HepG2 (cell line): ENCODE results near the gene ATIC. TPM values are rescaled to one million over a fixed set of nuclear protein-coding genes. Genes with fewer than 3 reads are reported as not detected.
A peak's percentile ranks its signal among the peaks of the same experiment; 100 is the strongest.

Experiments
- ATAC-seq: fragments of 200-7000 bp; cut with Tn5 transposase; 3 replicates; pipeline ENCODE4 v1.9.1; 2020; ENCODE audit warnings: mild to moderate bottlenecking, moderate library complexity
- BruUV-seq: library from RNA; stranded (reverse); fragments of 400-500 nt; replicated peaks from 2 replicates; lab custom pipeline; 2021; lab: Mats Ljungman, UMichigan
- CTCF ChIA-PET: fragments of 300-600 bp; formaldehyde crosslinking; extraction: SDS; loops from one replicate; lab custom pipeline; 2021; ENCODE audit warnings: low total read pairs, inconsistent platforms, low intra/inter-chr PET ratio; lab: Yijun Ruan, JAX
- POLR2A ChIA-PET: fragments of 350-600 bp; sonication (Branson Sonifier 250); formaldehyde crosslinking; loops from one replicate; lab custom pipeline; 2020; ENCODE audit warnings: antibody characterized with exemption, inconsistent platforms; lab: Yijun Ruan, JAX
- DNase-seq: peaks from one replicate; pipeline ENCODE4 v3.0.0-alpha.2; 2015; ENCODE audit warnings: low spot score
- FAIRE-seq: peaks from 3 replicates; lab custom pipeline; 2011; peaks lifted over from hg19 to GRCh38; lab: Jason Lieb, UNC
- H2AFZ ChIP-seq: one replicate; pipeline ENCODE4 v1.6.1; 2011; ENCODE audit warnings: low read length, inconsistent platforms
- H3K27ac ChIP-seq: fragments of 300-600 bp; 3 replicates; pipeline ENCODE4 v1.8.0; 2011; ENCODE audit warnings: mixed run types, mild to moderate bottlenecking, mixed read lengths, low read length, inconsistent platforms; ENCODE audit not compliant: insufficient read depth; ENCODE audit errors: extremely low read length
- H3K27me3 ChIP-seq, 2 experiments: fragments of 200-600 bp in 1 of 2; 2 replicates in 1 of 2; 3 replicates in 1 of 2; pipeline versions ENCODE4 v1.6.0 to v1.8.0; 2011; ENCODE audit warnings: low read length in 2 of 2, mild to moderate bottlenecking in 2 of 2, moderate library complexity in 2 of 2, inconsistent platforms in 1 of 2; ENCODE audit not compliant: insufficient read depth in 2 of 2, control insufficient read depth in 1 of 2
- H3K36me3 ChIP-seq, 2 experiments: fragments of 200-600 bp in 1 of 2; replicated peaks in 1 of 2; 2 replicates in 1 of 2; 3 replicates in 1 of 2; pipeline versions ENCODE4 v1.5.1 to v1.8.0; 2011; ENCODE audit warnings: low read length in 2 of 2, inconsistent platforms in 1 of 2; ENCODE audit not compliant: insufficient read depth in 2 of 2, control insufficient read depth in 1 of 2
- H3K4me1 ChIP-seq: 2 replicates; pipeline ENCODE4 v1.5.1; 2012; ENCODE audit warnings: low read length, inconsistent platforms; ENCODE audit not compliant: insufficient read depth
- H3K4me2 ChIP-seq: 2 replicates; pipeline ENCODE4 v1.6.0; 2011; ENCODE audit warnings: low read depth, low read length, inconsistent platforms
- H3K4me3 ChIP-seq, 3 experiments: fragments of 200-600 bp in 1 of 3; sonication (generic), shearing (Covaris generic) in 1 of 3; replicated peaks in 1 of 3; 2 replicates each; pipeline ENCODE4 v1.5.1; 2011 to 2016; ENCODE audit warnings: low read length in 3 of 3, inconsistent platforms in 2 of 3, low read depth in 2 of 3, mild to moderate bottlenecking in 2 of 3, control low read depth in 1 of 3, mixed read lengths in 1 of 3; ENCODE audit not compliant: insufficient read depth in 1 of 3
- H3K79me2 ChIP-seq: one replicate; pipeline ENCODE4 v1.6.1; 2011; ENCODE audit warnings: low read length, inconsistent platforms; ENCODE audit not compliant: insufficient read depth
- H3K9ac ChIP-seq: 2 replicates; pipeline ENCODE4 v1.6.0; 2011; ENCODE audit warnings: mild to moderate bottlenecking, low read depth, low read length, inconsistent platforms; ENCODE audit not compliant: insufficient read depth
- H3K9me3 ChIP-seq: 2 replicates; pipeline ENCODE4 v1.5.1; 2012; ENCODE audit warnings: mild to moderate bottlenecking, low read length
- H4K20me1 ChIP-seq: 2 replicates; pipeline ENCODE4 v1.6.0; 2011; ENCODE audit warnings: inconsistent platforms, mild to moderate bottlenecking, low read length, moderate library complexity; ENCODE audit not compliant: insufficient read depth
- ARNT ChIP-seq: fragments of 450-650 bp; IDR thresholded peaks from 2 replicates; pipeline ENCODE4 v1.6.1; 2017
- NFKBIZ ChIP-seq: IDR thresholded peaks from 2 replicates; pipeline ENCODE4 v1.6.1; 2018; ENCODE audit warnings: missing genetic modification reagents, missing compliant biosample characterization
- RBM22 ChIP-seq: fragments of 200-400 bp; formaldehyde crosslinking; optimal IDR thresholded peaks from 2 replicates; pipeline ENCODE3; 2017; ENCODE audit warnings: mild to moderate bottlenecking, low read length, moderate library complexity
- TOE1 ChIP-seq: sonication (generic); formaldehyde crosslinking; IDR thresholded peaks from 2 replicates; pipeline ENCODE4 v1.4.0; 2020; ENCODE audit warnings: mild to moderate bottlenecking, missing genetic modification reagents
- ZHX1 ChIP-seq: sonication (generic); formaldehyde crosslinking; IDR thresholded peaks from 2 replicates; pipeline ENCODE4 v1.8.1; 2022; ENCODE audit warnings: low read depth, mild to moderate bottlenecking, missing genetic modification reagents
- ZNF260 ChIP-seq: sonication (generic); formaldehyde crosslinking; IDR thresholded peaks from 2 replicates; pipeline ENCODE4 v1.4.0; 2020; ENCODE audit warnings: missing genetic modification reagents, low read depth, mild to moderate bottlenecking, borderline replicate concordance
- ZNF263 ChIP-seq: sonication (generic); formaldehyde crosslinking; IDR thresholded peaks from 2 replicates; pipeline ENCODE4 v1.4.0; 2020; ENCODE audit warnings: missing genetic modification reagents
- ZNF383 ChIP-seq: sonication (generic); formaldehyde crosslinking; IDR thresholded peaks from 2 replicates; pipeline ENCODE4 v1.4.0; 2020; ENCODE audit warnings: missing genetic modification reagents, mild to moderate bottlenecking, borderline replicate concordance
- ZNF44 ChIP-seq: sonication (generic); formaldehyde crosslinking; IDR thresholded peaks from 2 replicates; pipeline ENCODE4 v1.5.1; 2020; ENCODE audit warnings: mild to moderate bottlenecking, missing genetic modification reagents
- ZNF446 ChIP-seq: sonication (generic); formaldehyde crosslinking; IDR thresholded peaks from 2 replicates; pipeline ENCODE4 v1.5.0; 2020; ENCODE audit warnings: mild to moderate bottlenecking, missing genetic modification reagents
- ZNF878 ChIP-seq: sonication (generic); formaldehyde crosslinking; IDR thresholded peaks from 2 replicates; pipeline ENCODE4 v1.8.1; 2023; ENCODE audit warnings: mild to moderate bottlenecking, missing genetic modification reagents, moderate library complexity
- WGBS: methylation state at CpG from one replicate; pipeline ENCODE4 v1.1.6; 2017; ENCODE audit warnings: low lambda C conversion rate; 5-methylcytosine and 5-hydroxymethylcytosine counted together
- in situ Hi-C: cut with HindIII; loops from 2 replicates; pipeline ENCODE4 v1.10.0; 2017; ENCODE audit warnings: low pct_unique_long_range_greater_than_20kb; ENCODE audit not compliant: extremely low pct_ligation_motif_present
- intact Hi-C: fragments of 100-400 bp; cut with micrococcal nuclease; formaldehyde crosslinking; loops from one replicate; pipeline ENCODE4 v1.10.0; 2022; ENCODE audit not compliant: unreplicated experiment
- polyA plus RNA-seq, 8 experiments: library from polyadenylated mRNA; depleted of rRNA in 3 of 8; stranded (reverse) in 7 of 8; unstranded in 1 of 8; fragments of >200 nt; fragmentation: Illumina TruSeq in 4 of 8; extraction: Trizol in 4 of 8; gene quantifications; 2 replicates each; pipeline versions ENCODE4 v1.2.1 to v1.2.3, GENCODE V29; 2011 to 2016; ENCODE audit warnings: low read depth in 4 of 8, missing spikeins in 1 of 8, mixed read lengths in 1 of 8; ENCODE audit not compliant: insufficient read depth in 1 of 8
- total RNA-seq, 5 experiments: library from RNA; depleted of rRNA; stranded (reverse); fragments of >200 nt; fragmentation: Illumina TruSeq; extraction: Trizol; gene quantifications; 2 replicates each; pipeline ENCODE4 v1.2.3, GENCODE V29; 2016; ENCODE audit warnings: low read depth in 1 of 5
- TF ChIP-seq, protein P1 (sequence below): sonication (generic); formaldehyde crosslinking; conservative IDR thresholded peaks from 2 replicates; pipeline ENCODE4 v1.4.0; 2020; ENCODE audit warnings: missing genetic modification reagents
- TF ChIP-seq, protein P2 (sequence below), 2 experiments: sonication (generic) in 1 of 2; formaldehyde crosslinking in 1 of 2; IDR thresholded peaks; 2 replicates each; pipeline versions ENCODE4 v1.4.0 to v1.6.1; 2018 to 2020; ENCODE audit warnings: missing genetic modification reagents in 2 of 2, borderline replicate concordance in 1 of 2, low read depth in 1 of 2, mild to moderate bottlenecking in 1 of 2, missing biosample characterization in 1 of 2

ATIC gene
- total and polyA plus RNA-seq, 2 of the 13 experiments (the other 11 are each of a cell fraction or from before 2014, with no cell fraction given) = 89.8 to 146 TPM

- Histone ChIP-seq H3K9me3 (no peaks in the 10 kb centered on the region), H2AFZ (no peak overlapping the region), H3K9ac (no peak overlapping the region), H3K4me2 (no peak overlapping the region), H3K27ac (no peak overlapping the region), H4K20me1 (no peaks in the 10 kb centered on the region; the same call in none of the 2 replicates), H3K36me3 (peaks cover 45 to 80% of the 10 kb centered on the region in 2 experiments), H3K79me2 (peaks cover 58% of the 10 kb centered on the region), H3K27me3 (no peaks in the 10 kb centered on the region), H3K4me1 (peaks cover 4% of the 10 kb centered on the region), H3K4me3 (no peak overlapping the region)
- ATAC-seq (no peak), DNase-seq (no peak), FAIRE-seq (no peak)
- no TSS peak for BruUV-seq
- in situ Hi-C loops = no loop called here
- CTCF ChIA-PET = no interaction called here
- intact Hi-C loops = no loop called here
- 93% methylated on average over 6 of the region's 6 CpGs for WGBS
- no peak for TF ChIP-seq ZNF44 (CRISPR knock-in tag)
- no peak for TF ChIP-seq RBM22
- TF ChIP-seq ZNF260 (CRISPR knock-in tag) = no peak
- no peak for TF ChIP-seq ARNT
- no peak for TF ChIP-seq ZNF383 (CRISPR knock-in tag)
- peak; percentile 70 for TF ChIP-seq ZNF263 (CRISPR knock-in tag)
- TF ChIP-seq, all 625 proteins: peak for 1
- POLR2A ChIA-PET = no interaction called here
Observed at GRCh38 chr2:215324811-215325210, 13.0 kb downstream of the ATIC start.

DNA sequence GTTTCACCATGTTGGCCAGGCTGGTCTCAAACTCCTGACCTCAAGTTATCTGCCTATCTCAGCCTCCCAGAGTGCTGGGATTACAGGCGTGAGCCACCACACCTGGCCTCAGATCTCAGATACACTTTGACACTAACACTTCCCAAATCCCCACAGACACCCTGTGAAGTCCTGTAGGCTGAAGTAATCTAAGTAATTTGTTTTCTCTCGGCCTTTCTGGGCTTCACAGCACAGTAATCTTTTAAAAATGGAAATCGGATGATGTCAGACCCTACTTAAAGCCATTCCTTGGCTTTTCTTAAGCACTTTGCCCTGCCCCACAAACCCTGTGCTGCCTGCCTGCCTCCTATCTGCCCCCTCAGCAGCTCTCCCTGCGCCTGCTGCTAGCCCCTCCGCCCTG is 16.2 kb downstream of the ATIC start:
- in situ Hi-C loops (no loop called here), intact Hi-C loops (no loop called here)
- Histone ChIP-seq H3K27me3 (no peaks in the 10 kb centered on the region), H3K9me3 (no peaks in the 10 kb centered on the region), H3K4me3 (no peak overlapping the region), H3K79me2 (peaks cover 49% of the 10 kb centered on the region), H3K9ac (no peak overlapping the region), H4K20me1 (no peaks in the 10 kb centered on the region; the same call in none of the 2 replicates), H3K27ac (no peak overlapping the region), H3K4me2 (no peak overlapping the region), H2AFZ (no peak overlapping the region), H3K36me3 (peaks cover 44 to 89% of the 10 kb centered on the region in 2 experiments), H3K4me1 (peaks cover 13% of the 10 kb centered on the region)
- no peak; the same call in 2 of the 3 replicates for ATAC-seq
- WGBS = 97% methylated on average over 5 of the region's 5 CpGs
- no peak for FAIRE-seq
- ChIA-PET POLR2A (no interaction called here), CTCF (no interaction called here)
- DNase-seq = no peak
- BruUV-seq = no TSS peak
- TF ChIP-seq ZHX1 (CRISPR knock-in tag) = no peak
- no peak for TF ChIP-seq ZNF446 (CRISPR knock-in tag)
- TF ChIP-seq NFKBIZ (CRISPR knock-in tag) = no peak
- TF ChIP-seq ZNF44 (CRISPR knock-in tag) = no peak
- TF ChIP-seq, protein P1, sequence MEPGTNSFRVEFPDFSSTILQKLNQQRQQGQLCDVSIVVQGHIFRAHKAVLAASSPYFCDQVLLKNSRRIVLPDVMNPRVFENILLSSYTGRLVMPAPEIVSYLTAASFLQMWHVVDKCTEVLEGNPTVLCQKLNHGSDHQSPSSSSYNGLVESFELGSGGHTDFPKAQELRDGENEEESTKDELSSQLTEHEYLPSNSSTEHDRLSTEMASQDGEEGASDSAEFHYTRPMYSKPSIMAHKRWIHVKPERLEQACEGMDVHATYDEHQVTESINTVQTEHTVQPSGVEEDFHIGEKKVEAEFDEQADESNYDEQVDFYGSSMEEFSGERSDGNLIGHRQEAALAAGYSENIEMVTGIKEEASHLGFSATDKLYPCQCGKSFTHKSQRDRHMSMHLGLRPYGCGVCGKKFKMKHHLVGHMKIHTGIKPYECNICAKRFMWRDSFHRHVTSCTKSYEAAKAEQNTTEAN (CRISPR knock-in tag) = no peak
- TF ChIP-seq, protein P2, sequence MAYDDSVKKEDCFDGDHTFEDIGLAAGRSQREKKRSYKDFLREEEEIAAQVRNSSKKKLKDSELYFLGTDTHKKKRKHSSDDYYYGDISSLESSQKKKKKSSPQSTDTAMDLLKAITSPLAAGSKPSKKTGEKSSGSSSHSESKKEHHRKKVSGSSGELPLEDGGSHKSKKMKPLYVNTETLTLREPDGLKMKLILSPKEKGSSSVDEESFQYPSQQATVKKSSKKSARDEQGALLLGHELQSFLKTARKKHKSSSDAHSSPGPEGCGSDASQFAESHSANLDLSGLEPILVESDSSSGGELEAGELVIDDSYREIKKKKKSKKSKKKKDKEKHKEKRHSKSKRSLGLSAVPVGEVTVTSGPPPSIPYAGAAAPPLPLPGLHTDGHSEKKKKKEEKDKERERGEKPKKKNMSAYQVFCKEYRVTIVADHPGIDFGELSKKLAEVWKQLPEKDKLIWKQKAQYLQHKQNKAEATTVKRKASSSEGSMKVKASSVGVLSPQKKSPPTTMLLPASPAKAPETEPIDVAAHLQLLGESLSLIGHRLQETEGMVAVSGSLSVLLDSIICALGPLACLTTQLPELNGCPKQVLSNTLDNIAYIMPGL (CRISPR knock-in tag; IDR thresholded peaks at IDR 0.05; ENCODE audit: borderline replicate concordance in 1 of 2, low read depth in 1 of 2) = no peak
- TF ChIP-seq TOE1 (CRISPR knock-in tag) = no peak
- TF ChIP-seq ZNF878 = no peak
